ENCODE data around the gene EHMT2. TPM values are rescaled to one million over a fixed set of nuclear protein-coding genes. Genes with fewer than 3 reads are reported as not detected.
"Not testable (repeated sequence)": the region's sequence is repeated elsewhere in the genome, so short reads cannot be mapped to it uniquely, and the experiment has no call there.

The EHMT2 gene
- total and polyA plus RNA-seq, 2 donors (not counting 1 experiment from before 2014, with no cell fraction given): 22.0 to 60.1 TPM

- Histone ChIP-seq H3K27me3 (ENCODE audit: control insufficient read depth, insufficient read depth, low read length) (no peaks in the 10 kb centered on the region), H3K9me3 (ENCODE audit: control insufficient read depth, insufficient read depth, low read depth, low read length) (no peaks in the 10 kb centered on the region), H4K20me1 (ENCODE audit: control insufficient read depth, extremely low read depth, insufficient read depth, low read length) (no peaks in the 10 kb centered on the region), H3K36me3 (ENCODE audit: control insufficient read depth, insufficient read depth, low read length) (no peaks in the 10 kb centered on the region), H3K4me1 (ENCODE audit: control insufficient read depth, extremely low read depth, insufficient read depth, low read length) (no peaks in the 10 kb centered on the region), H3K4me2 (ENCODE audit: extremely low read depth, insufficient read depth, low read length) (no peak overlapping the region), H3K27ac (ENCODE audit: insufficient read depth, low read length) (no peak overlapping the region), H3K79me2 (ENCODE audit: control insufficient read depth, insufficient read depth, low read length) (no peaks in the 10 kb centered on the region), H2AFZ (ENCODE audit: low read length) (no peak overlapping the region), H3K4me3 (replicated peaks in 1 of 4; ENCODE audit: control extremely low read depth in 1 of 4, insufficient read depth in 1 of 4, low read depth in 3 of 4, low read length in 4 of 4) (no peak overlapping the region), H3K9ac (ENCODE audit: insufficient read depth, low read length) (no peak overlapping the region)
- peak in 1 of 2 donors; percentile 1 for TF ChIP-seq CTCF (conservative IDR thresholded peaks at IDR 0.05 in 1 of 2, IDR thresholded peaks at IDR 0.05 in 1 of 2; ENCODE audit: low read depth in 1 of 2, low read length in 2 of 2)
- TF ChIP-seq EZH2 (IDR thresholded peaks at IDR 0.05; ENCODE audit: low read length, missing control alignments): no peak
- no peak for DNase-seq (ENCODE audit: low read depth in 2 of 2)
Measured at GRCh38 chr6:31870385-31870921, 27.0 kb downstream of the EHMT2 start.

- Histone ChIP-seq H2AFZ (ENCODE audit: low read length) (no peak overlapping the region), H3K36me3 (ENCODE audit: control insufficient read depth, insufficient read depth, low read length) (no peaks in the 10 kb centered on the region), H3K9ac (ENCODE audit: insufficient read depth, low read length) (no peak overlapping the region), H3K9me3 (ENCODE audit: control insufficient read depth, insufficient read depth, low read depth, low read length) (no peaks in the 10 kb centered on the region), H4K20me1 (ENCODE audit: control insufficient read depth, extremely low read depth, insufficient read depth, low read length) (no peaks in the 10 kb centered on the region), H3K79me2 (ENCODE audit: control insufficient read depth, insufficient read depth, low read length) (no peaks in the 10 kb centered on the region), H3K27ac (ENCODE audit: insufficient read depth, low read length) (no peak overlapping the region), H3K4me1 (ENCODE audit: control insufficient read depth, extremely low read depth, insufficient read depth, low read length) (no peaks in the 10 kb centered on the region), H3K4me3 (replicated peaks in 1 of 4; ENCODE audit: control extremely low read depth in 1 of 4, insufficient read depth in 1 of 4, low read depth in 3 of 4, low read length in 4 of 4) (no peak overlapping the region), H3K27me3 (ENCODE audit: control insufficient read depth, insufficient read depth, low read length) (no peaks in the 10 kb centered on the region), H3K4me2 (ENCODE audit: extremely low read depth, insufficient read depth, low read length) (no peak overlapping the region)
- TF ChIP-seq CTCF (conservative IDR thresholded peaks at IDR 0.05 in 1 of 2, IDR thresholded peaks at IDR 0.05 in 1 of 2; ENCODE audit: low read depth in 1 of 2, low read length in 2 of 2) (no peak), EZH2 (IDR thresholded peaks at IDR 0.05; ENCODE audit: low read length, missing control alignments) (no peak)
- no peak for DNase-seq (ENCODE audit: low read depth in 2 of 2)
Measured at GRCh38 chr6:31869343-31869742, 28.2 kb downstream of the EHMT2 start.

GRCh38 chr6:31868658-31868971 is 28.9 kb downstream of the EHMT2 start:
- not testable (repeated sequence) for H3K9me3 ChIP-seq (ENCODE audit: control insufficient read depth, insufficient read depth, low read depth, low read length); H3K4me1 ChIP-seq (ENCODE audit: control insufficient read depth, extremely low read depth, insufficient read depth, low read length); H3K27me3 ChIP-seq (ENCODE audit: control insufficient read depth, insufficient read depth, low read length); H3K4me3 ChIP-seq (replicated peaks in 1 of 4; ENCODE audit: control extremely low read depth in 1 of 4, insufficient read depth in 1 of 4, low read depth in 3 of 4, low read length in 4 of 4); H3K9ac ChIP-seq (ENCODE audit: insufficient read depth, low read length); H3K4me2 ChIP-seq (ENCODE audit: extremely low read depth, insufficient read depth, low read length); H2AFZ ChIP-seq (ENCODE audit: low read length); DNase-seq (ENCODE audit: low read depth in 2 of 2); H3K27ac ChIP-seq (ENCODE audit: insufficient read depth, low read length); H3K36me3 ChIP-seq (ENCODE audit: control insufficient read depth, insufficient read depth, low read length); H3K79me2 ChIP-seq (ENCODE audit: control insufficient read depth, insufficient read depth, low read length); H4K20me1 ChIP-seq (ENCODE audit: control insufficient read depth, extremely low read depth, insufficient read depth, low read length)
